AG04449 (cell line): ENCODE measurements around the gene PJA2.

Experiments
- CTCF ChIA-PET: fragments of 350-600 bp; formaldehyde crosslinking; extraction: SDS; loops from one replicate; lab custom pipeline; 2021; ENCODE audit warnings: antibody characterized with exemption; lab: Yijun Ruan, JAX
- POLR2A ChIA-PET: fragments of 400-600, 350-600 bp; formaldehyde crosslinking; extraction: SDS; loops from one replicate; lab custom pipeline; 2020; ENCODE audit warnings: antibody characterized with exemption, inconsistent platforms; lab: Yijun Ruan, JAX
- DNase-seq: peaks from one replicate; pipeline ENCODE4 v3.0.0-alpha.2; 2010; ENCODE audit warnings: low read depth, low spot score
- H3K4me3 ChIP-seq: 2 replicates; pipeline ENCODE4 v1.5.1; 2011; ENCODE audit warnings: low read depth, mild to moderate bottlenecking, control low read depth, low read length
- TF ChIP-seq, protein P1 (sequence below): IDR thresholded peaks from one replicate; pipeline ENCODE4 v1.5.1; 2011; ENCODE audit warnings: mild to moderate bottlenecking, moderate library complexity, low read length, control low read depth, inconsistent platforms; ENCODE audit not compliant: insufficient read depth; ENCODE audit errors: missing control alignments

Gene PJA2

GRCh38 chr5:109349388-109349787, 60.4 kb downstream of the PJA2 start:
- TF ChIP-seq, protein P1, sequence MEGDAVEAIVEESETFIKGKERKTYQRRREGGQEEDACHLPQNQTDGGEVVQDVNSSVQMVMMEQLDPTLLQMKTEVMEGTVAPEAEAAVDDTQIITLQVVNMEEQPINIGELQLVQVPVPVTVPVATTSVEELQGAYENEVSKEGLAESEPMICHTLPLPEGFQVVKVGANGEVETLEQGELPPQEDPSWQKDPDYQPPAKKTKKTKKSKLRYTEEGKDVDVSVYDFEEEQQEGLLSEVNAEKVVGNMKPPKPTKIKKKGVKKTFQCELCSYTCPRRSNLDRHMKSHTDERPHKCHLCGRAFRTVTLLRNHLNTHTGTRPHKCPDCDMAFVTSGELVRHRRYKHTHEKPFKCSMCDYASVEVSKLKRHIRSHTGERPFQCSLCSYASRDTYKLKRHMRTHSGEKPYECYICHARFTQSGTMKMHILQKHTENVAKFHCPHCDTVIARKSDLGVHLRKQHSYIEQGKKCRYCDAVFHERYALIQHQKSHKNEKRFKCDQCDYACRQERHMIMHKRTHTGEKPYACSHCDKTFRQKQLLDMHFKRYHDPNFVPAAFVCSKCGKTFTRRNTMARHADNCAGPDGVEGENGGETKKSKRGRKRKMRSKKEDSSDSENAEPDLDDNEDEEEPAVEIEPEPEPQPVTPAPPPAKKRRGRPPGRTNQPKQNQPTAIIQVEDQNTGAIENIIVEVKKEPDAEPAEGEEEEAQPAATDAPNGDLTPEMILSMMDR: no peak
- CTCF ChIA-PET: no interaction called here
- POLR2A ChIA-PET: no interaction called here

GRCh38 chr5:109347252-109347888, 62.4 kb downstream of the PJA2 start:
- DNase-seq: no peak
- H3K4me3 ChIP-seq: no peak overlapping the region
- POLR2A ChIA-PET: no interaction called here
- TF ChIP-seq, protein P1: no peak
- CTCF ChIA-PET: interaction anchor here (0.8 to 1.0 kb wide), 2 partner anchors 666 to 706 kb away, joined by 3 to 4 read pairs; no protein-coding TSS in a partner anchor

More at GRCh38 chr5:109349388-109349787, 60.4 kb downstream of the PJA2 start:
- no peak overlapping the region for H3K4me3 ChIP-seq
- DNase-seq: no peak

- TF ChIP-seq, protein P1: no peak
Measured at GRCh38 chr5:109345699-109346098, 64.1 kb downstream of the PJA2 start.

DNA sequence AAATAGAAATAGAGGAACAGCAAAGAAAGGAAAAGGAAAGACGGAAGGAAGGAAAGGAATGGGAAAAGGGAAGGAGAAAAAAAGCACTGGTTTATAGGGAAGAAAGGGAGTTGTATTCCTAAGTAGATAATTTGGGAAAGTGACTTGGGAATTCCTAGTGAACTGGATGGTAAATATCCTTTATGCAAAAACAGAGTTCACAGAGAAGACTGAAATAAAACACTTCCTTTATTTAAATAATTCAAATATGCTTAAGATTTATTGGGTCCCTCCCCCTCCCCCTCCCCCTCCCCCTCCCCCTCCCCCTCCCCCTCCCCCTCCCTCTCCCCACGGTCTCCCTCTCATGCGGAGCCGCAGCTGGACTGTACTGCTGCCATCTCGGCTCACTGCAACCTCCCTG, 69.4 kb downstream of the PJA2 start:
- ChIA-PET POLR2A (no interaction called here), CTCF (no interaction called here)
- DNase-seq: no peak
- H3K4me3 ChIP-seq: no peak overlapping the region
- TF ChIP-seq, protein P1: no peak

More at GRCh38 chr5:109345699-109346098, 64.1 kb downstream of the PJA2 start:
- DNase-seq: no peak
- no peak overlapping the region for H3K4me3 ChIP-seq
- CTCF ChIA-PET: no interaction called here
- POLR2A ChIA-PET: interaction anchor here (0.6 kb wide), 1 partner anchor 121 kb away, joined by 3 read pairs; no protein-coding TSS in a partner anchor

DNA sequence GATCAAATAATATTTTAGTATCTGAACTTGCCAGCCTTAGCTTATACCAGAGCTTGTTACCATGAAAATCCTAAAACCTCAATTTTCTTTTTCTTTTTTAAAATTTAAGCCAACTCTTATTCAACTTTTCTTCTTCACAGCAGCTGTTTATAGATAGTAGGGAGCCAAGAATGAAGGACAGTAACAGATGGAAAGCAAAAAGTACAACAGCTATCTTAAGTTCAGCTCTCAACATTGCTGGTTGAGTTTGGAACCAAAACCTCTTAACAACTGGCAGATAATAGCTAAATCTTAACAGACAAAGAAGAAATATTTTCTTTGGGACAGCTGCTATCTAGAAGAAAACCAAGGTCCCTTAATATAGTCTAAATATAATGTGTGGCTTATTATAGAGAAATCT, 74.7 kb downstream of the PJA2 start:
- ChIA-PET CTCF (no interaction called here), POLR2A (no interaction called here)

GRCh38 chr5:109334056-109334455, 75.7 kb downstream of the PJA2 start:
- no peak for DNase-seq
- H3K4me3 ChIP-seq: no peak overlapping the region
- TF ChIP-seq, protein P1: no peak
- ChIA-PET POLR2A (no interaction called here), CTCF (no interaction called here)

More for the DNA sequence above, 74.7 kb downstream of the PJA2 start:
- no peak overlapping the region for H3K4me3 ChIP-seq
- DNase-seq: no peak
- TF ChIP-seq, protein P1: no peak
